ENCODE data around the gene FAM131A. TPM values are rescaled to one million over a fixed set of nuclear protein-coding genes. Genes with fewer than 3 reads are reported as not detected.

FAM131A gene
- total and polyA plus RNA-seq, 2 donors (not counting 1 experiment from before 2014, with no cell fraction given), result 11.7 to 13.4 TPM

DNA sequence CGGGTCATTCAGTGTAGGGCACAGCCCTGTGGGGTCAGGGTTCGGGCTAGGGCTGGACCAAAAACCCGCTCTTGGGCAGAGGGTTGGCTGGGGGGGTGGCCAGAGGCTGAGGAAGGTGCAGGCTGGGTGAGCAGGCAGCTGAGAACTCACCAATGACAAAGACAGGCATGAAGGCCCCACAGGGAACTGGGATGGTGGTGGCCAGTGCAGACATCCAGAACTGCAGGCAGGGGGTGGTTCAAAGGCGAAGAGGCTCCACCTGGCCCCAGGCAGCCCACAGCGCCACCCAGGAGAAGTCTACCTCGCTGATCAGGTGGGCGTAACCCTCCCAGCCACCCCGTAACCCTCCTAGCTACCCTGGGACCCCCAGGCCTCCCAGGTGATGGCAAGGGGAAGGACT, 17.4 kb downstream of the FAM131A start:
- Histone ChIP-seq H3K4me2 (replicated peaks; ENCODE audit: low read depth, low read length, poor library complexity, severe bottlenecking) (peak overlapping the region; percentile 44), H3K9ac (ENCODE audit: low read length) (no peak overlapping the region), H3K79me2 (ENCODE audit: control insufficient read depth, insufficient read depth, low read length) (no peaks in the 10 kb centered on the region), H4K20me1 (ENCODE audit: control insufficient read depth, insufficient read depth, low read length, poor library complexity, severe bottlenecking) (no peaks in the 10 kb centered on the region), H3K36me3 (replicated peaks in 1 of 2; ENCODE audit: control extremely low read depth in 1 of 2, control insufficient read depth in 1 of 2, extremely low read depth in 1 of 2, insufficient read depth in 2 of 2, low read length in 1 of 2) (no peaks in the 10 kb centered on the region), H3K27ac (ENCODE audit: low read length in 2 of 2) (no peak overlapping the region), H3K4me3 (ENCODE audit: control extremely low read depth in 1 of 5, extremely low read depth in 1 of 5, insufficient read depth in 1 of 5, low read depth in 2 of 5, low read length in 4 of 5) (no peak overlapping the region), H2AFZ (ENCODE audit: insufficient read depth, low read depth, low read length, poor library complexity, severe bottlenecking) (no peak overlapping the region), H3K27me3 (replicated peaks in 1 of 4; ENCODE audit: control extremely low read depth in 1 of 4, control insufficient read depth in 3 of 4, insufficient read depth in 4 of 4, low read length in 3 of 4) (no peaks in the 10 kb centered on the region), H3K9me3 (ENCODE audit: control extremely low read depth in 1 of 3, control insufficient read depth in 2 of 3, insufficient read depth in 1 of 3, low read length in 2 of 3) (no peaks in the 10 kb centered on the region), H3K4me1 (ENCODE audit: control insufficient read depth in 2 of 2, insufficient read depth in 2 of 2, low read length in 2 of 2) (peaks cover 0 to 8% of the 10 kb centered on the region in 2 donors)
- 83% methylated on average over 6 of the region's 8 CpGs for WGBS (ENCODE audit: insufficient coverage)
- no peaks in the 10 kb centered on the region for H3K9me3 Mint-ChIP-seq (ENCODE audit: insufficient read depth)
- DNase-seq (no peak), ATAC-seq (ENCODE audit: low read depth) (no peak)
- no peak overlapping the region for H3K4me3 Mint-ChIP-seq
- no peaks in the 10 kb centered on the region for H3K27me3 Mint-ChIP-seq
- ChIA-PET POLR2A (no interaction called here), CTCF (interaction anchor here (2.0 to 5.2 kb wide), 3 partner anchors 17 to 186 kb away, joined by 10 to 76 read pairs (median 20); no protein-coding TSS in a partner anchor)
- H3K27ac Mint-ChIP-seq, result no peak overlapping the region
- intact Hi-C loops (cut with micrococcal nuclease), result loop anchor here (1.0 kb wide), 1 partner anchor 159 kb away; no protein-coding TSS in a partner anchor
- TF ChIP-seq, protein P1, sequence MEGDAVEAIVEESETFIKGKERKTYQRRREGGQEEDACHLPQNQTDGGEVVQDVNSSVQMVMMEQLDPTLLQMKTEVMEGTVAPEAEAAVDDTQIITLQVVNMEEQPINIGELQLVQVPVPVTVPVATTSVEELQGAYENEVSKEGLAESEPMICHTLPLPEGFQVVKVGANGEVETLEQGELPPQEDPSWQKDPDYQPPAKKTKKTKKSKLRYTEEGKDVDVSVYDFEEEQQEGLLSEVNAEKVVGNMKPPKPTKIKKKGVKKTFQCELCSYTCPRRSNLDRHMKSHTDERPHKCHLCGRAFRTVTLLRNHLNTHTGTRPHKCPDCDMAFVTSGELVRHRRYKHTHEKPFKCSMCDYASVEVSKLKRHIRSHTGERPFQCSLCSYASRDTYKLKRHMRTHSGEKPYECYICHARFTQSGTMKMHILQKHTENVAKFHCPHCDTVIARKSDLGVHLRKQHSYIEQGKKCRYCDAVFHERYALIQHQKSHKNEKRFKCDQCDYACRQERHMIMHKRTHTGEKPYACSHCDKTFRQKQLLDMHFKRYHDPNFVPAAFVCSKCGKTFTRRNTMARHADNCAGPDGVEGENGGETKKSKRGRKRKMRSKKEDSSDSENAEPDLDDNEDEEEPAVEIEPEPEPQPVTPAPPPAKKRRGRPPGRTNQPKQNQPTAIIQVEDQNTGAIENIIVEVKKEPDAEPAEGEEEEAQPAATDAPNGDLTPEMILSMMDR (IDR thresholded peaks at IDR 0.05), result no peak
- no peak for TF ChIP-seq EZH2 (IDR thresholded peaks at IDR 0.05; ENCODE audit: borderline replicate concordance, insufficient read depth, low read depth, low read length, poor library complexity, severe bottlenecking)
- no peaks in the 10 kb centered on the region for H3K4me1 Mint-ChIP-seq

DNA sequence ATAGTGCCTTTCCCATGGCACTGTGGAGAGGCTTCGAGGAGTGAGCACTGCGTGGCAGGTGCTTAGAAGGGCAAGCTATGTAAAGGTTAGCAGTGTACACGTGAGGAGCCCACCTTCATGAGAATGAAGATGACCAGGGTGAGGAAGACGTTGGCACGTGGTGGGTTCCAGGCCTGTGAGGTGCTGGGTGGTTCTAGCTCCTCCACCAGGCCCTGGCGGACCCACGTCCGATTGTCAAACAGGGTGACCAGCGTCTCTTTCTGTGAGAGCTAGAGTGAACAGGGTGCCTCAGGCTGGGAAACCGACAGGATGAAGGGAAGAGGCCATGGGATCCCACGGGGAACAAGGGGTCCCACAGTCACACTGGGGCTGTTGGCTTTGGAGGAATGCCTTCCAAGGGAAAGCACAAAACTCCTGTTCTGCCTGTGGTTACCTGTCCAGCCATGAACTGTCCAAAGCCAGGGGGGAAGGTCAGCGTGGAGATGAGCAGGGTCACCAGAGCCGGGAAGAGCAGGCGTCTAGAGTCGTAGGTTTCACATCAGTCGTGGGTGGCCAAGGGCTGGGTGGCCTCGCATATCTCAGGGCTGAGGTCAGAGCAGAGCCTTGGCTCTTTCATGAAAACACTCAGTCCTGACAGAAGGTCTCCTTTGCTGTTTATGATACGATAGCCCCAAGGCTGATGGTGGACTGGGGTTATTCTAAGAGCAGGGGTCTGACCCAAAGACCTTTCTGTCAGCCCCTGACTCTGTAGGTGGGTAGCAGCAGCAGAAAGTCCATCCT, 18.1 kb downstream of the FAM131A start:
- CTCF ChIA-PET, result interaction anchor here (2.0 to 5.2 kb wide), 3 partner anchors 16 to 185 kb away, joined by 10 to 76 read pairs (median 20); no protein-coding TSS in a partner anchor
- POLR2A ChIA-PET, result no interaction called here
- Mint-ChIP-seq H3K27ac (no peak overlapping the region), H3K4me1 (no peaks in the 10 kb centered on the region), H3K4me3 (no peak overlapping the region), H3K9me3 (ENCODE audit: insufficient read depth) (no peaks in the 10 kb centered on the region), H3K27me3 (no peaks in the 10 kb centered on the region)
- no peak for ATAC-seq (ENCODE audit: low read depth)
- Histone ChIP-seq H3K9ac (ENCODE audit: low read length) (no peak overlapping the region), H3K27ac (ENCODE audit: low read length in 2 of 2) (no peak overlapping the region), H3K9me3 (ENCODE audit: control extremely low read depth in 1 of 3, control insufficient read depth in 2 of 3, insufficient read depth in 1 of 3, low read length in 2 of 3) (no peaks in the 10 kb centered on the region), H3K4me1 (ENCODE audit: control insufficient read depth in 2 of 2, insufficient read depth in 2 of 2, low read length in 2 of 2) (peaks cover 0 to 8% of the 10 kb centered on the region in 2 donors), H3K36me3 (replicated peaks in 1 of 2; ENCODE audit: control extremely low read depth in 1 of 2, control insufficient read depth in 1 of 2, extremely low read depth in 1 of 2, insufficient read depth in 2 of 2, low read length in 1 of 2) (no peaks in the 10 kb centered on the region), H3K4me3 (ENCODE audit: control extremely low read depth in 1 of 5, extremely low read depth in 1 of 5, insufficient read depth in 1 of 5, low read depth in 2 of 5, low read length in 4 of 5) (no peak overlapping the region), H4K20me1 (ENCODE audit: control insufficient read depth, insufficient read depth, low read length, poor library complexity, severe bottlenecking) (no peaks in the 10 kb centered on the region), H3K79me2 (ENCODE audit: control insufficient read depth, insufficient read depth, low read length) (no peaks in the 10 kb centered on the region), H2AFZ (ENCODE audit: insufficient read depth, low read depth, low read length, poor library complexity, severe bottlenecking) (no peak overlapping the region), H3K4me2 (replicated peaks; ENCODE audit: low read depth, low read length, poor library complexity, severe bottlenecking) (no peak overlapping the region), H3K27me3 (replicated peaks in 1 of 4; ENCODE audit: control extremely low read depth in 1 of 4, control insufficient read depth in 3 of 4, insufficient read depth in 4 of 4, low read length in 3 of 4) (no peaks in the 10 kb centered on the region)
- no peak for TF ChIP-seq EZH2 (IDR thresholded peaks at IDR 0.05; ENCODE audit: borderline replicate concordance, insufficient read depth, low read depth, low read length, poor library complexity, severe bottlenecking)
- TF ChIP-seq, protein P1 (IDR thresholded peaks at IDR 0.05), result no peak
- WGBS (ENCODE audit: insufficient coverage), result 96% methylated on average over 16 of the region's 18 CpGs
- intact Hi-C loops (cut with micrococcal nuclease), result no loop called here
- DNase-seq, result no peak
